ENCODE measurements around the gene MIOX.

The MIOX gene

GRCh38 chr22:50490531-50491308, 4.1 kb downstream of the MIOX start:
- DNase-seq (ENCODE audit: low spot score) = no peak

DNA sequence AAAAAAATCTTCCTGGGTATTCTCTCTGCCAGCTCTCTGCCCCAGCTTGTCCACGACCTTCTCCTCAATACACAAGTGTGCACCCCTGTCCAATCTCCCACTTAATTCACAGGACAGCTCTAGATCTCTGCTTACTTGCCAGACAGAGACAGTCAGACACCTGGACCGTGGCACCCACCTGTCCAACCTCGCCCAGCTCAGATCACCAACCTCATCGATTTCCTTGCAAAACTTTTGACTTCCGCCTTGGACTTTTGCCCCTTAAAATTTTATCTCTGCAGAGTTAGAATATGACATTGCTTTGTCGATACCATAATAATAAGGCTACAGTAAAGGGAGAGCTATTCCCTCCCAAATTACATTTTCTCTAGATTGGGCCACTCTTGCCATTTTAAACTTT, 10.4 kb downstream of the MIOX start:
- DNase-seq (ENCODE audit: low spot score) = no peak

- no peak for DNase-seq (ENCODE audit: low spot score)
These were observed 11.7 kb downstream of the MIOX start for GRCh38 chr22:50498322-50498890.

DNA sequence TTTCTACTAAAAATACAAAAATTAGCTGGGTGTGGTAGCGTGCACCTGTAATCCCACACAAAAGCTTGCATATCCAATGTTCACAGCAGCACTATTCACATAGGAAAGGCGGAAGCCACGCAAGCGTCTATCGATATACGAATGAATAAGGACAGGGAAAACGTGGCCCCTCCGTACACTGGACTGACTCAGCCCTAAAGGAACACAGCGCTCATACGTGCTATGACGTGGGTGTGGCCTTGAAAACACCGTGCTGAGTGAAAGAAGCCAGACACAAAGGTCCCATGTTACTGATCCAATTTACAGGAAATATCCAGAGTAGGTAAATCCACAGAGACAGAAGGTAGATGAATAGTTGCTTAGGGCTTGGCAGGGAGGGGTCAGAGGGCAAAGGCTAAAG, 13.8 kb downstream of the MIOX start:
- no peak for DNase-seq (ENCODE audit: low spot score)

DNA sequence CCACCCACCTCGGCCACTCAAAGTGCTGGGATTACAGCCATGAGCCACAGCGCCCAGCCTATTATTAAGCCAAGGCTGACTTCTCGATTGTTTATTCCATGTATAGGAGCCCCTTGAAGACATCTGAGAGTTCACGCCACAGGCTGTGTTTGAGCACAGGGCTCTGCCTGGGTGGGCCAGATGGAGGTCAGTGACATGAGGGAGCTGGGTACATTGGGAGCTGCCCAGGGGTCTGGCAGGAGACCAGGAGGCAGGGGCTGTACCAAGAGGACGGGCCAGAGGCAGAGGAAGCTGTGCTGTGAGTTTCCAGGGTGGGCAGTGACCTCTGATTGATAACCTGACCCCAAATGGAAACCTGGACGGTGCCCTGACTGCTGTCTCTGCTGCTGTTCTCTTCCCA, 15.4 kb downstream of the MIOX start:
- DNase-seq (ENCODE audit: low spot score) = no peak

DNA sequence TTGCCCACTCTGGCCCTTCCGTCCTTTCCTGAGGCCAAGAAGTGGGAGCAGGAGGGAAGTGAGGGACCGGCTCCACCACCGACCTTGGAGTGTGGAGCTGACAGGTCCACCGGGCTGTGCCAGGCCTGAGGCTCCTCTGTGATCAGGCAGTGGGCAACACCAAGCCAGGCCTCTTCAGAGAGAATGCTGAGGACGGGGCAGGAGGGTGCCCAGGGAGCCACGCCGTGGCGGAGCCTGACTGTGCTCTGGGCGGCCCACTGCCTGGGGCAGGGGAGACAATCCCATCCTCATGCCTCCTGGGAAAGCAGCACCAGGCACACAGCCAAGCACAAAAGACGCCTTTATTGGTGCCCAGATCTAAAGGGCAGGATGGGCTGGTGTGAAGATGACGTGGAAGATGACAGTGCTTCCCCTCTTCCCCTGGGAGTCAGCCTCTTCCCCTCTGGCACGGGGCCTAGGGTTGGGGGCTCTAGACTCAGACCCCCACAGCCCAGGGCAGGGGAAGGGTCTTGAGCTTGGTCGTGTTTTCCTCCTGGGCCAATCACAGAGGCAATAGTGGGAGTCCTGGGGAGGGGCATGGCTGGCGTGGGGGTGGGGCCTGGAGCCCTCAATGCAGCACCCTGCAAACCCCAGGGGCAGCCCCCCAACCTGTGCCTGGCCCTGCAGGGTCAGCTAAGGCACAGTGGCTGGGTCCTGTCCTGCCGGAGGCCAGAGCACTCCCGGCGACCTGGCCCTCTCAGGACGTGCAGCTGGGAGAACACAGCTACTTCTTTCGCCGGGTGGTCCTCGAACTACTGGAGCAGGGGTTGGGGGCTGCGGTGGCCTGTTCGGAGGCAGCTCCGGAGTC, 16.2 kb downstream of the MIOX start:
- no peak for DNase-seq (ENCODE audit: low spot score)

DNA sequence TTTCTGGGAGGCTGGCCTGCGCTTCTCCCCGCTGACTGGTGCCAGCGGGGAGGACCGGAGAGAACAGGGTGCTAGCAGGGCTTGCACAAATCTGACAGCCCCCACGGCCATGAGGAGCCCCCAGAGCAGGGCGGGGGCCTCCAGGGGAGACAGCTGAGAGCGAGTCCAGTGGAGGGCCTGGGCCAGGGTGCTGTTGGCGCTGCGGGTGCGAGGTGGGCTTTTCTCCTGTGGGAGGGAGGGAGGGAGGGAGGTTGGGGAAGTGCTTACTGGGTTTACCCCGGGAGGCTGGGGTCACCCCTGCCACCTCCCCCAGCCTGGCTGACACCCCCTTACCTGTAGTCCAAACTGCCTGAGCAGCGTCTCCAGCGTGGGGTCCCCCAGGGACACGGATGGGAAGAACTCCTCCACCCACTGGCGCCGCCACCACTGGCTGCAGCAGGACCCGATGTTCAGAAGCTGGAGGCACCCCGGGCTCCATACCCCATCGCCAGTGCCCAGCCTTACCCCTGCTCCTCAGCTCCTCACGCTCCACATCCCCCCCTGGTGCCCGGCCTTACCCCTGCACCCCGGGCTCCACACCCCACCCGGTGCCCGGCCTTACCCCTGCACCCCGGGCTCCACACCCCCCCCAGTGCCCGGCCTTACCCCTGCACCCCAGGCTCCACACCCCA, 17.0 kb downstream of the MIOX start:
- no peak for DNase-seq (ENCODE audit: low spot score)

- no peak for DNase-seq (ENCODE audit: low spot score)
These were observed 17.9 kb downstream of the MIOX start for GRCh38 chr22:50504369-50505211.

GRCh38 chr22:50505276-50505775, 18.7 kb downstream of the MIOX start:
- DNase-seq (ENCODE audit: low spot score) = no peak

GRCh38 chr22:50505776-50506610, 19.3 kb downstream of the MIOX start:
- no peak for DNase-seq (ENCODE audit: low spot score)

- no peak for DNase-seq (ENCODE audit: low spot score)
These were observed 20.2 kb downstream of the MIOX start for GRCh38 chr22:50506611-50507420.

GRCh38 chr22:50507421-50507990, 20.8 kb downstream of the MIOX start, which contains the start of gene LMF2:
Gene LMF2 (minus strand): TSS chr22:50507702. CDS start chr22:50507675, 27 bp downstream.
- DNase-seq (ENCODE audit: low spot score) = no peak

DNA sequence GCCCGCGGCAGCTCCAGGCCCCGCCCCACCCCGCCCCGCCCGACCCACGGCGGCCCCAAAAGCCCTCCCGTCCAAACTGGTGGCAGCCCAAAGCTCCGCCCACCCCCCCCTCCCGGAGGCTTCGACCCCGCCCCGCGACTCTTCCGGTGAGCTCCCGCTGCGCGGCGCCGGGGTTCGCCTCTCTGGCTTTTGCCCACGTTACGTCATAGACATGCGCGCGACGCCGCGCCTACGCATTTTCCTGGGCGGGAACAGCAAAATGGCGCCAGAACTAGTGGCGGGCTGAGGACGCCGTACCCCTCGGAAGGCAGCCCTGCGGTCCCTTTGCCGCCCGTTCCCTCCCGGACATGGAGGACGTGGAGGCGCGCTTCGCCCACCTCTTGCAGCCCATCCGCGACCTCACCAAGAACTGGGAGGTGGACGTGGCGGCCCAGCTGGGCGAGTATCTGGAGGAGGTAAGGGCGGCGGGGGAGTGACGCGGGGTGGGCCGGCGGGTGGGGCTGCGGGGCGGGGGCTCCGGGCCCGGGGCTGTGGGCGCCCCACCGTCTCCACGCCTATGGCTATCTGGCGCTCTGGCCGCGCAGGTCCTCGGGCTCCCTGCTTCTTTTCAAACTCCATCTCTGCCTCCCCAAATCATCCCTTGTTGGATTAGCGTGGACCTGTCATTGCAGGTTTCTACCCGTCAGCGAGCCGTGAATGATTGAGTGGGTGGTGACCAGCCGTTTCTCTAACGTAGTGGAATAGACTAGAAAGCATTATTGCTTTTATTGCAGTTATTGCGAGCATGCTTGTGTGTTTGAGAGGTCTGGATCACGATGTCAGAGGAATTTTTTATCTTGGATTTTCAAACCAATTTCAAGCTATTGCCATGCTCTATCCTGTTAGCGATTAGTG, 21.6 kb downstream of the MIOX start, which contains the start of gene NCAPH2:
TSS of gene NCAPH2 (plus strand) at position 234 of the 894 bp plus-strand sequence. CDS start at position 348, 114 bp downstream.
- DNase-seq (ENCODE audit: low spot score) = peak; percentile 97

DNA sequence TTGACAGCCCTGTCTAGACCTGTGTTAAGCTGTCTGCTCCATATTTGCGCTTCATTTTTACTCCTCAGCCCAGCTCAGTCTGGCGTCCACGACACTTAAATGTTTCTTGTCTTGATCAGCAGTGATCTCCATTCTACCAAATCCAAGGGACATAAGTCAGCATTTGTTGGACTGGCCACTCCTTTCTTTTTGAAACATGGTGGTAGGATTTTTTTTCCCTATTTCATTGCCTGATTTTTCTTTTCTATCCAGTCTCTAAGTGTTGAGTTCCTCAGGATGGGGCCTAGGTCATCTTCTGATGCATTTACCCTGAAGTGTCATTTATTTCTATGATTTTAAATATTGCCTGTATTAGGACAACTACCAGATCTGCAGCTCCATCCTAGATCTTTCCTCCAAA, 22.2 kb downstream of the MIOX start:
- DNase-seq (ENCODE audit: low spot score) = no peak

- no peak for DNase-seq (ENCODE audit: low spot score)
These were observed 26.5 kb downstream of the MIOX start for GRCh38 chr22:50513175-50513574.

GRCh38 chr22:50516068-50516467, 29.4 kb downstream of the MIOX start:
- no peak for DNase-seq (ENCODE audit: low spot score)

GRCh38 chr22:50516891-50517290, 30.2 kb downstream of the MIOX start:
- DNase-seq (ENCODE audit: low spot score) = no peak
